ENCODE measurements around the gene ENDOG. TPM values are rescaled to one million over a fixed set of nuclear protein-coding genes. Genes with fewer than 3 reads are reported as not detected.
A peak's percentile ranks its signal among the peaks of the same experiment; 100 is the strongest.

Gene ENDOG
- total RNA-seq, 1 experiment from 2014 or later, result 25.8 TPM

DNA sequence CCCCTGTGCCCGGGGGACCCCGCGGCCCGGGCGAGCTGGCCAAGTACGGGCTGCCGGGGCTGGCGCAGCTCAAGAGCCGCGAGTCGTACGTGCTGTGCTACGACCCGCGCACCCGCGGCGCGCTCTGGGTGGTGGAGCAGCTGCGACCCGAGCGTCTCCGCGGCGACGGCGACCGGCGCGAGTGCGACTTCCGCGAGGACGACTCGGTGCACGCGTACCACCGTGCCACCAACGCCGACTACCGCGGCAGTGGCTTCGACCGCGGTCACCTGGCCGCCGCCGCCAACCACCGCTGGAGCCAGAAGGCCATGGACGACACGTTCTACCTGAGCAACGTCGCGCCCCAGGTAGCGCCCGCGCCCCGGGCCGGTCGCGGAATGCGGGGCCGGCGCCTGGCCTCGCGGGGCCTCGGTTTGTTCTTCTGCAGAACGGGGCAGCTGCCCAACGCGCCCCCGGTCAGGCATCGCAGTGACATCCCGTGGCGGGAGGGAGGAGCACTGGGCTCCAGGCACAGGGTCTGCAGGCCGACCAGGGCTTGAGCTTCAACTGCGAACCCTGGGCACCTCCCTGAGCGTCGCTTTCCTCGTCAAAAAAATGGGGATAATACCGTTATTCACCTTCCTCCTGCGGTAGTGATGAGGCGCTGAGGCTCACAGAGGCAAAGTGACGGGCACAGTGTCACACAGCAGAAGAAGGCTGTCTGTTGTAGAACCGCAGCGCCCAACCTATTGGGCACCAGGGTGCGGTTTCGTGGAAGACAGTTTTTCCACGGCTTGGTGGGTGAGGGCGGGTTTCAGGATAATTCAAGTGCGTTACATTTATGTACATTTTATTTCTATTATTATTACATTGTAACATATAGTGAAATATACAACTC is 777 bp downstream of the ENDOG start:
- H3K9me3 Mint-ChIP-seq, result no peaks in the 10 kb centered on the region
- ATAC-seq, result peak; percentile 13
- peaks cover 16% of the 10 kb centered on the region for H3K36me3 Mint-ChIP-seq
- H3K4me3 Mint-ChIP-seq, result peak overlapping the region; percentile 71
- H3K27ac Mint-ChIP-seq, result no peak overlapping the region
- DNase-seq (ENCODE audit: low spot score), result peak; percentile 52
- H3K27me3 Mint-ChIP-seq (ENCODE audit: low read depth), result no peaks in the 10 kb centered on the region
- peaks cover 3% of the 10 kb centered on the region for H3K4me1 Mint-ChIP-seq
- ChIA-PET POLR2A (interaction anchor here (0.7 to 2.8 kb wide), 8 partner anchors 9 to 262 kb away, joined by 3 to 26 read pairs (median 4); partner anchors contain the start of genes DOLPP1, PKN3, SPOUT1 and TBC1D13), CTCF (interaction anchor here (0.7 to 3.3 kb wide), 41 partner anchors 9 to 380 kb away, joined by 3 to 40 read pairs (median 5); partner anchors contain the start of genes DOLPP1, KYAT1, MIGA2 and PKN3)
- TF ChIP-seq, protein P1, sequence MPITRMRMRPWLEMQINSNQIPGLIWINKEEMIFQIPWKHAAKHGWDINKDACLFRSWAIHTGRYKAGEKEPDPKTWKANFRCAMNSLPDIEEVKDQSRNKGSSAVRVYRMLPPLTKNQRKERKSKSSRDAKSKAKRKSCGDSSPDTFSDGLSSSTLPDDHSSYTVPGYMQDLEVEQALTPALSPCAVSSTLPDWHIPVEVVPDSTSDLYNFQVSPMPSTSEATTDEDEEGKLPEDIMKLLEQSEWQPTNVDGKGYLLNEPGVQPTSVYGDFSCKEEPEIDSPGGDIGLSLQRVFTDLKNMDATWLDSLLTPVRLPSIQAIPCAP (CRISPR knock-in tag; IDR thresholded peaks at IDR 0.05), result no peak
- TF ChIP-seq ZNF263 (CRISPR knock-in tag; IDR thresholded peaks at IDR 0.05; ENCODE audit: low read depth), result no peak; the same call in 1 of the 2 replicates
- no peak for TF ChIP-seq GTF2I (CRISPR knock-in tag; conservative IDR thresholded peaks at IDR 0.05)
- no peak for TF ChIP-seq OVOL2 (CRISPR knock-in tag; IDR thresholded peaks at IDR 0.05; ENCODE audit: borderline replicate concordance)
- TF ChIP-seq, protein P2, sequence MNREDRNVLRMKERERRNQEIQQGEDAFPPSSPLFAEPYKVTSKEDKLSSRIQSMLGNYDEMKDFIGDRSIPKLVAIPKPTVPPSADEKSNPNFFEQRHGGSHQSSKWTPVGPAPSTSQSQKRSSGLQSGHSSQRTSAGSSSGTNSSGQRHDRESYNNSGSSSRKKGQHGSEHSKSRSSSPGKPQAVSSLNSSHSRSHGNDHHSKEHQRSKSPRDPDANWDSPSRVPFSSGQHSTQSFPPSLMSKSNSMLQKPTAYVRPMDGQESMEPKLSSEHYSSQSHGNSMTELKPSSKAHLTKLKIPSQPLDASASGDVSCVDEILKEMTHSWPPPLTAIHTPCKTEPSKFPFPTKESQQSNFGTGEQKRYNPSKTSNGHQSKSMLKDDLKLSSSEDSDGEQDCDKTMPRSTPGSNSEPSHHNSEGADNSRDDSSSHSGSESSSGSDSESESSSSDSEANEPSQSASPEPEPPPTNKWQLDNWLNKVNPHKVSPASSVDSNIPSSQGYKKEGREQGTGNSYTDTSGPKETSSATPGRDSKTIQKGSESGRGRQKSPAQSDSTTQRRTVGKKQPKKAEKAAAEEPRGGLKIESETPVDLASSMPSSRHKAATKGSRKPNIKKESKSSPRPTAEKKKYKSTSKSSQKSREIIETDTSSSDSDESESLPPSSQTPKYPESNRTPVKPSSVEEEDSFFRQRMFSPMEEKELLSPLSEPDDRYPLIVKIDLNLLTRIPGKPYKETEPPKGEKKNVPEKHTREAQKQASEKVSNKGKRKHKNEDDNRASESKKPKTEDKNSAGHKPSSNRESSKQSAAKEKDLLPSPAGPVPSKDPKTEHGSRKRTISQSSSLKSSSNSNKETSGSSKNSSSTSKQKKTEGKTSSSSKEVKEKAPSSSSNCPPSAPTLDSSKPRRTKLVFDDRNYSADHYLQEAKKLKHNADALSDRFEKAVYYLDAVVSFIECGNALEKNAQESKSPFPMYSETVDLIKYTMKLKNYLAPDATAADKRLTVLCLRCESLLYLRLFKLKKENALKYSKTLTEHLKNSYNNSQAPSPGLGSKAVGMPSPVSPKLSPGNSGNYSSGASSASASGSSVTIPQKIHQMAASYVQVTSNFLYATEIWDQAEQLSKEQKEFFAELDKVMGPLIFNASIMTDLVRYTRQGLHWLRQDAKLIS (CRISPR knock-in tag; IDR thresholded peaks at IDR 0.05; ENCODE audit: borderline replicate concordance), result no peak
- TF ChIP-seq, protein P3, sequence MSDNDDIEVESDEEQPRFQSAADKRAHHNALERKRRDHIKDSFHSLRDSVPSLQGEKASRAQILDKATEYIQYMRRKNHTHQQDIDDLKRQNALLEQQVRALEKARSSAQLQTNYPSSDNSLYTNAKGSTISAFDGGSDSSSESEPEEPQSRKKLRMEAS (CRISPR knock-in tag; IDR thresholded peaks at IDR 0.05), result no peak; the same call in 1 of the 2 replicates
- TF ChIP-seq, protein P4, sequence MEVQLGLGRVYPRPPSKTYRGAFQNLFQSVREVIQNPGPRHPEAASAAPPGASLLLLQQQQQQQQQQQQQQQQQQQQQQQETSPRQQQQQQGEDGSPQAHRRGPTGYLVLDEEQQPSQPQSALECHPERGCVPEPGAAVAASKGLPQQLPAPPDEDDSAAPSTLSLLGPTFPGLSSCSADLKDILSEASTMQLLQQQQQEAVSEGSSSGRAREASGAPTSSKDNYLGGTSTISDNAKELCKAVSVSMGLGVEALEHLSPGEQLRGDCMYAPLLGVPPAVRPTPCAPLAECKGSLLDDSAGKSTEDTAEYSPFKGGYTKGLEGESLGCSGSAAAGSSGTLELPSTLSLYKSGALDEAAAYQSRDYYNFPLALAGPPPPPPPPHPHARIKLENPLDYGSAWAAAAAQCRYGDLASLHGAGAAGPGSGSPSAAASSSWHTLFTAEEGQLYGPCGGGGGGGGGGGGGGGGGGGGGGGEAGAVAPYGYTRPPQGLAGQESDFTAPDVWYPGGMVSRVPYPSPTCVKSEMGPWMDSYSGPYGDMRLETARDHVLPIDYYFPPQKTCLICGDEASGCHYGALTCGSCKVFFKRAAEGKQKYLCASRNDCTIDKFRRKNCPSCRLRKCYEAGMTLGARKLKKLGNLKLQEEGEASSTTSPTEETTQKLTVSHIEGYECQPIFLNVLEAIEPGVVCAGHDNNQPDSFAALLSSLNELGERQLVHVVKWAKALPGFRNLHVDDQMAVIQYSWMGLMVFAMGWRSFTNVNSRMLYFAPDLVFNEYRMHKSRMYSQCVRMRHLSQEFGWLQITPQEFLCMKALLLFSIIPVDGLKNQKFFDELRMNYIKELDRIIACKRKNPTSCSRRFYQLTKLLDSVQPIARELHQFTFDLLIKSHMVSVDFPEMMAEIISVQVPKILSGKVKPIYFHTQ (CRISPR knock-in tag; IDR thresholded peaks at IDR 0.05), result no peak
- TF ChIP-seq, protein P5, sequence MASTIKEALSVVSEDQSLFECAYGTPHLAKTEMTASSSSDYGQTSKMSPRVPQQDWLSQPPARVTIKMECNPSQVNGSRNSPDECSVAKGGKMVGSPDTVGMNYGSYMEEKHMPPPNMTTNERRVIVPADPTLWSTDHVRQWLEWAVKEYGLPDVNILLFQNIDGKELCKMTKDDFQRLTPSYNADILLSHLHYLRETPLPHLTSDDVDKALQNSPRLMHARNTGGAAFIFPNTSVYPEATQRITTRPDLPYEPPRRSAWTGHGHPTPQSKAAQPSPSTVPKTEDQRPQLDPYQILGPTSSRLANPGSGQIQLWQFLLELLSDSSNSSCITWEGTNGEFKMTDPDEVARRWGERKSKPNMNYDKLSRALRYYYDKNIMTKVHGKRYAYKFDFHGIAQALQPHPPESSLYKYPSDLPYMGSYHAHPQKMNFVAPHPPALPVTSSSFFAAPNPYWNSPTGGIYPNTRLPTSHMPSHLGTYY (CRISPR knock-in tag; IDR thresholded peaks at IDR 0.05), result no peak
- TF ChIP-seq NFYB (CRISPR knock-in tag; conservative IDR thresholded peaks at IDR 0.05; ENCODE audit: low read depth), result no peak
- TF ChIP-seq, protein P6, sequence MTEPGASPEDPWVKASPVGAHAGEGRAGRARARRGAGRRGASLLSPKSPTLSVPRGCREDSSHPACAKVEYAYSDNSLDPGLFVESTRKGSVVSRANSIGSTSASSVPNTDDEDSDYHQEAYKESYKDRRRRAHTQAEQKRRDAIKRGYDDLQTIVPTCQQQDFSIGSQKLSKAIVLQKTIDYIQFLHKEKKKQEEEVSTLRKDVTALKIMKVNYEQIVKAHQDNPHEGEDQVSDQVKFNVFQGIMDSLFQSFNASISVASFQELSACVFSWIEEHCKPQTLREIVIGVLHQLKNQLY (CRISPR knock-in tag; IDR thresholded peaks at IDR 0.05), result peak; percentile 27; the same call in 1 of the 2 replicates
- TF ChIP-seq, protein P7, sequence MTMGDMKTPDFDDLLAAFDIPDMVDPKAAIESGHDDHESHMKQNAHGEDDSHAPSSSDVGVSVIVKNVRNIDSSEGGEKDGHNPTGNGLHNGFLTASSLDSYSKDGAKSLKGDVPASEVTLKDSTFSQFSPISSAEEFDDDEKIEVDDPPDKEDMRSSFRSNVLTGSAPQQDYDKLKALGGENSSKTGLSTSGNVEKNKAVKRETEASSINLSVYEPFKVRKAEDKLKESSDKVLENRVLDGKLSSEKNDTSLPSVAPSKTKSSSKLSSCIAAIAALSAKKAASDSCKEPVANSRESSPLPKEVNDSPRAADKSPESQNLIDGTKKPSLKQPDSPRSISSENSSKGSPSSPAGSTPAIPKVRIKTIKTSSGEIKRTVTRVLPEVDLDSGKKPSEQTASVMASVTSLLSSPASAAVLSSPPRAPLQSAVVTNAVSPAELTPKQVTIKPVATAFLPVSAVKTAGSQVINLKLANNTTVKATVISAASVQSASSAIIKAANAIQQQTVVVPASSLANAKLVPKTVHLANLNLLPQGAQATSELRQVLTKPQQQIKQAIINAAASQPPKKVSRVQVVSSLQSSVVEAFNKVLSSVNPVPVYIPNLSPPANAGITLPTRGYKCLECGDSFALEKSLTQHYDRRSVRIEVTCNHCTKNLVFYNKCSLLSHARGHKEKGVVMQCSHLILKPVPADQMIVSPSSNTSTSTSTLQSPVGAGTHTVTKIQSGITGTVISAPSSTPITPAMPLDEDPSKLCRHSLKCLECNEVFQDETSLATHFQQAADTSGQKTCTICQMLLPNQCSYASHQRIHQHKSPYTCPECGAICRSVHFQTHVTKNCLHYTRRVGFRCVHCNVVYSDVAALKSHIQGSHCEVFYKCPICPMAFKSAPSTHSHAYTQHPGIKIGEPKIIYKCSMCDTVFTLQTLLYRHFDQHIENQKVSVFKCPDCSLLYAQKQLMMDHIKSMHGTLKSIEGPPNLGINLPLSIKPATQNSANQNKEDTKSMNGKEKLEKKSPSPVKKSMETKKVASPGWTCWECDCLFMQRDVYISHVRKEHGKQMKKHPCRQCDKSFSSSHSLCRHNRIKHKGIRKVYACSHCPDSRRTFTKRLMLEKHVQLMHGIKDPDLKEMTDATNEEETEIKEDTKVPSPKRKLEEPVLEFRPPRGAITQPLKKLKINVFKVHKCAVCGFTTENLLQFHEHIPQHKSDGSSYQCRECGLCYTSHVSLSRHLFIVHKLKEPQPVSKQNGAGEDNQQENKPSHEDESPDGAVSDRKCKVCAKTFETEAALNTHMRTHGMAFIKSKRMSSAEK (CRISPR knock-in tag; IDR thresholded peaks at IDR 0.05; ENCODE audit: borderline replicate concordance), result no peak
- TF ChIP-seq, protein P8, sequence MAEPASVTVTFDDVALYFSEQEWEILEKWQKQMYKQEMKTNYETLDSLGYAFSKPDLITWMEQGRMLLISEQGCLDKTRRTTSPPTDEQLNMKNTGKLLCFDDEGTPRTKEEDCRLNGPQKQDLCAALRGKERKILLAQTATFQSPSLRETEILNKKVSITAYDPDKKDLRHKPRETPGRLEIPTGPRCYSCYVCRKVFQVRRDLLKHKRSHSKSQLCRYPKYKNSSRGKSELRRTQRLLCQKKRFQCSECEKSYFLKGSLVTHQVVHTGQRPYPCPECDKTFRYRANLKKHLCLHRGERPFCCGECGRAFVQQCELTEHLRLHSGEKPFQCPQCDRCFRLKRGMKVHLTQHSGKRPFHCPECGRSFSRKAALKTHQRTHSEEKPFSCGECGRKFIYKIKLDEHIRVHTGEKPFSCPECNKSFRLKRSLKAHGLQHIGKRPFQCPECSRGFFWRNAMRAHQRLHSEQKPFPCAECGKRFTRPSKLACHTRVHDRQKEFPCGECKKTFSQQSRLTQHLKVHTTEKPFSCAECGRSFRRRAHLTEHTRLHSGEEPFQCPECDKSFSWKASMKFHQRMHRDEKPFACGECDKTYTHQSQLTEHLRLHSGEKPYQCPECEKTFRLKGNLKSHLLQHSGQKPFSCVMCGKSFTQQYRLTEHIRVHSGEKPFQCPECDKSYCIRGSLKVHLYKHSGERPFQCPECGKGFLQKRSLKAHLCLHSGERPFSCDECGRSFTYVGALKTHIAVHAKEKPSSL (CRISPR knock-in tag; conservative IDR thresholded peaks at IDR 0.05), result no peak
- no peak for TF ChIP-seq EMX1 (CRISPR knock-in tag; IDR thresholded peaks at IDR 0.05)
- TF ChIP-seq, protein P9, sequence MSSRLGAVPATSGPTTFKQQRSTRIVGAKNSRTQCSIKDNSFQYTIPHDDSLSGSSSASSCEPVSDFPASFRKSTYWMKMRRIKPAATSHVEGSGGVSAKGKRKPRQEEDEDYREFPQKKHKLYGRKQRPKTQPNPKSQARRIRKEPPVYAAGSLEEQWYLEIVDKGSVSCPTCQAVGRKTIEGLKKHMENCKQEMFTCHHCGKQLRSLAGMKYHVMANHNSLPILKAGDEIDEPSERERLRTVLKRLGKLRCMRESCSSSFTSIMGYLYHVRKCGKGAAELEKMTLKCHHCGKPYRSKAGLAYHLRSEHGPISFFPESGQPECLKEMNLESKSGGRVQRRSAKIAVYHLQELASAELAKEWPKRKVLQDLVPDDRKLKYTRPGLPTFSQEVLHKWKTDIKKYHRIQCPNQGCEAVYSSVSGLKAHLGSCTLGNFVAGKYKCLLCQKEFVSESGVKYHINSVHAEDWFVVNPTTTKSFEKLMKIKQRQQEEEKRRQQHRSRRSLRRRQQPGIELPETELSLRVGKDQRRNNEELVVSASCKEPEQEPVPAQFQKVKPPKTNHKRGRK (CRISPR knock-in tag; IDR thresholded peaks at IDR 0.05; ENCODE audit: borderline replicate concordance), result no peak
- TF ChIP-seq ZNF219 (CRISPR knock-in tag; IDR thresholded peaks at IDR 0.05; ENCODE audit: borderline replicate concordance), result no peak
- TF ChIP-seq TCF7 (CRISPR knock-in tag; IDR thresholded peaks at IDR 0.05; ENCODE audit: low read depth), result peak; percentile 26; the same call in 1 of the 2 replicates

Measured in WTC11 (cell line).